Calu3 (cell line): ENCODE data around the gene SIPA1L3. TPM values are rescaled to one million over a fixed set of nuclear protein-coding genes. Genes with fewer than 3 reads are reported as not detected.

Experiments
- BruUV-seq: library from RNA; stranded (reverse); fragments of 400-500 nt; replicated peaks from 2 replicates; lab custom pipeline; 2021; lab: Mats Ljungman, UMichigan
- CTCF ChIA-PET: fragments of 300-600 bp; sonication (Branson Sonifier 250); formaldehyde crosslinking; loops from one replicate; lab custom pipeline; 2022; ENCODE audit warnings: antibody characterized with exemption; lab: Charles Lee
- DNase-seq: peaks from one replicate; pipeline ENCODE4 v3.0.0; 2022
- H3K27ac Mint-ChIP-seq: one replicate; pipeline ENCODE4 v1.8.0; 2022; ENCODE audit warnings: mixed read lengths; ENCODE audit not compliant: unreplicated experiment
- H3K27me3 Mint-ChIP-seq: one replicate; pipeline ENCODE4 v1.8.0; 2022; ENCODE audit warnings: mixed read lengths; ENCODE audit not compliant: unreplicated experiment
- H3K36me3 Mint-ChIP-seq: one replicate; pipeline ENCODE4 v1.8.0; 2022; ENCODE audit warnings: mild to moderate bottlenecking, moderate library complexity, mixed read lengths; ENCODE audit not compliant: insufficient read depth, unreplicated experiment
- H3K4me1 Mint-ChIP-seq: one replicate; pipeline ENCODE4 v1.8.0; 2022; ENCODE audit warnings: mild to moderate bottlenecking, low read depth, mixed read lengths; ENCODE audit not compliant: unreplicated experiment
- H3K4me3 Mint-ChIP-seq: one replicate; pipeline ENCODE4 v1.8.0; 2022; ENCODE audit warnings: mild to moderate bottlenecking, low read depth, moderate library complexity, mixed read lengths; ENCODE audit not compliant: unreplicated experiment
- H3K9me3 Mint-ChIP-seq: one replicate; pipeline ENCODE4 v1.8.0; 2022; ENCODE audit warnings: low read depth, mixed read lengths; ENCODE audit not compliant: unreplicated experiment
- intact Hi-C: fragments of 100-400 bp; cut with micrococcal nuclease; formaldehyde crosslinking; loops from one replicate; pipeline ENCODE4 v1.10.0; 2022; ENCODE audit not compliant: unreplicated experiment
- total RNA-seq: library from RNA; stranded (reverse); gene quantifications from 2 replicates; pipeline ENCODE4 v1.2.3, GENCODE V29; 2022
- TF ChIP-seq, protein P1 (sequence below): fragments of 200-600 bp; IDR thresholded peaks from one replicate; pipeline ENCODE4 v1.8.0; 2022; ENCODE audit warnings: antibody characterized with exemption; ENCODE audit not compliant: unreplicated experiment

SIPA1L3 gene
- total RNA-seq, 1 experiment from 2014 or later: 127 TPM

- H3K27me3 Mint-ChIP-seq: no peaks in the 10 kb centered on the region
- intact Hi-C loops: no loop called here
- DNase-seq: no peak
- peaks cover 3% of the 10 kb centered on the region for H3K9me3 Mint-ChIP-seq
- peaks cover 13% of the 10 kb centered on the region for H3K36me3 Mint-ChIP-seq
- no peak overlapping the region for H3K4me3 Mint-ChIP-seq
- no TSS peak for BruUV-seq
- no peak overlapping the region for H3K27ac Mint-ChIP-seq
- H3K4me1 Mint-ChIP-seq: peaks cover 19% of the 10 kb centered on the region
- TF ChIP-seq, protein P1, sequence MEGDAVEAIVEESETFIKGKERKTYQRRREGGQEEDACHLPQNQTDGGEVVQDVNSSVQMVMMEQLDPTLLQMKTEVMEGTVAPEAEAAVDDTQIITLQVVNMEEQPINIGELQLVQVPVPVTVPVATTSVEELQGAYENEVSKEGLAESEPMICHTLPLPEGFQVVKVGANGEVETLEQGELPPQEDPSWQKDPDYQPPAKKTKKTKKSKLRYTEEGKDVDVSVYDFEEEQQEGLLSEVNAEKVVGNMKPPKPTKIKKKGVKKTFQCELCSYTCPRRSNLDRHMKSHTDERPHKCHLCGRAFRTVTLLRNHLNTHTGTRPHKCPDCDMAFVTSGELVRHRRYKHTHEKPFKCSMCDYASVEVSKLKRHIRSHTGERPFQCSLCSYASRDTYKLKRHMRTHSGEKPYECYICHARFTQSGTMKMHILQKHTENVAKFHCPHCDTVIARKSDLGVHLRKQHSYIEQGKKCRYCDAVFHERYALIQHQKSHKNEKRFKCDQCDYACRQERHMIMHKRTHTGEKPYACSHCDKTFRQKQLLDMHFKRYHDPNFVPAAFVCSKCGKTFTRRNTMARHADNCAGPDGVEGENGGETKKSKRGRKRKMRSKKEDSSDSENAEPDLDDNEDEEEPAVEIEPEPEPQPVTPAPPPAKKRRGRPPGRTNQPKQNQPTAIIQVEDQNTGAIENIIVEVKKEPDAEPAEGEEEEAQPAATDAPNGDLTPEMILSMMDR: no peak
- CTCF ChIA-PET: no interaction called here
Observed at GRCh38 chr19:37925212-37925611, 18.2 kb downstream of the SIPA1L3 start.

DNA sequence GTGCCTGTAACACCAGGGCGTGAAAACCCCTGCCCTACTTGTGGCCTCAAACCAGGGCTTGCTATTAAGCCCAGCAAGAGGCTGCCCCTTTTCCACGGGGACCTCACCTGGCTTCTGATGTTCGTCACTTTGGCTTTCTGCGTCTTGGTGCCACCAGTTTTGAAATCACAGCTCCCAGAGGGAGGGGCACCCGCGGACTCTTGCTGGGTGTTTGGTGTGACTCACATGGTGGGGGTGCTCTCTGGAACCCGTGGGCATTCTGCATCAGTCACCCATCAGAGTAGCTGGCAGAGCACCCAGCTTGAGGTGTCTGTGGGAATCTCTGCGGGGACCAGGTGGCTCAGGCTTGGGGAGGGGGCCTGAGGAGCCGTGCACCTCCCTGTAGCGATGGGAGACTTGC is 19.2 kb downstream of the SIPA1L3 start:
- Mint-ChIP-seq H3K4me3 (no peak overlapping the region), H3K27ac (no peak overlapping the region), H3K9me3 (peaks cover 3% of the 10 kb centered on the region), H3K36me3 (peaks cover 11% of the 10 kb centered on the region), H3K4me1 (peaks cover 25% of the 10 kb centered on the region), H3K27me3 (no peaks in the 10 kb centered on the region)
- TF ChIP-seq, protein P1: no peak
- CTCF ChIA-PET: interaction anchor here (1.2 kb wide), 1 partner anchor 8 kb away, joined by 4 read pairs; no protein-coding TSS in a partner anchor
- no peak for DNase-seq
- BruUV-seq: no TSS peak
- intact Hi-C loops: no loop called here

DNA sequence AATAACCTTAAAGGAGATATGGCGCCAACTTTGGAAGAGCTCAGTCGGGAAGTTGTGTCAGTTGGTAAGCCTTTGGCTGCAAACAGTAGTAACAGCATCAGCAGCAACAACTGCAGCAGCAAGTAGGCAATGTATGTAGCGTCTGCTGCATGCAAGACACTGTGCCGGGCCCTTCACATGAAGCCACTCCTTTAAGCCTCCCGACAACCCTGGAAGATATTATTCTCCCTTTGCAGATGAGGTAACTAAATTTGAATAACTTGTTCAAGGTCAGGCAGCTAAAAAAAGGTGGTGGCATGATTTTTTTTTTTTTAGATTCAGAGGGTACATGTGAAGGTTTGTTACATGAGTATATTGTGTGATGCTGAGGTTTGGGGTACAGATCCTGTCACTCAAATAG is 19.7 kb downstream of the SIPA1L3 start:
- intact Hi-C loops: no loop called here
- CTCF ChIA-PET: interaction anchor here (0.6 to 1.2 kb wide), 3 partner anchors 8 to 235 kb away, joined by 3 to 7 read pairs (median 4); no protein-coding TSS in a partner anchor
- TF ChIP-seq, protein P1: no peak
- no peaks in the 10 kb centered on the region for H3K27me3 Mint-ChIP-seq
- peaks cover 9% of the 10 kb centered on the region for H3K36me3 Mint-ChIP-seq
- no peak overlapping the region for H3K4me3 Mint-ChIP-seq
- no peak for DNase-seq
- no TSS peak for BruUV-seq
- H3K4me1 Mint-ChIP-seq: peaks cover 25% of the 10 kb centered on the region
- no peak overlapping the region for H3K27ac Mint-ChIP-seq
- peaks cover 3% of the 10 kb centered on the region for H3K9me3 Mint-ChIP-seq

GRCh38 chr19:37928527-37929286 is 21.7 kb downstream of the SIPA1L3 start:
- H3K4me1 Mint-ChIP-seq: peaks cover 40% of the 10 kb centered on the region
- DNase-seq: no peak
- peak overlapping the region; percentile 49 for H3K27ac Mint-ChIP-seq
- peaks cover 21% of the 10 kb centered on the region for H3K36me3 Mint-ChIP-seq
- H3K4me3 Mint-ChIP-seq: peak overlapping the region; percentile 34
- TF ChIP-seq, protein P1: no peak
- intact Hi-C loops: no loop called here
- no TSS peak for BruUV-seq
- H3K27me3 Mint-ChIP-seq: no peaks in the 10 kb centered on the region
- CTCF ChIA-PET: no interaction called here
- peaks cover 3% of the 10 kb centered on the region for H3K9me3 Mint-ChIP-seq
